GM12878 (cell line): ENCODE results near the gene CCDC70. TPM values are rescaled to one million over a fixed set of nuclear protein-coding genes. Genes with fewer than 3 reads are reported as not detected.

Experiments
- ATAC-seq: fragments of 200-7000 bp; cut with Tn5 transposase; 3 replicates; pipeline ENCODE4 v1.9.1; 2020; ENCODE audit warnings: mild to moderate bottlenecking, moderate library complexity
- Bru-seq: library from RNA; stranded (reverse); fragments of 400-500 nt; gene quantifications from one replicate; lab custom pipeline; 2021; lab: Mats Ljungman, UMichigan
- BruChase-seq, 2 experiments: library from RNA; stranded (reverse); fragments of 400-500 nt; gene quantifications; one replicate each; lab custom pipeline; 2021; lab: Mats Ljungman, UMichigan
- BruUV-seq: library from RNA; stranded (reverse); fragments of 400-500 nt; replicated peaks from 2 replicates; lab custom pipeline; 2021; lab: Mats Ljungman, UMichigan
- CTCF ChIA-PET: fragments of 300-600 bp; sonication (Branson Sonifier 250); formaldehyde crosslinking; extraction: SDS; loops from one replicate; lab custom pipeline; 2021; ENCODE audit warnings: inconsistent platforms; lab: Yijun Ruan, JAX
- POLR2A ChIA-PET: fragments of 350-600 bp; formaldehyde crosslinking; extraction: SDS; loops from one replicate; lab custom pipeline; 2021; ENCODE audit warnings: inconsistent platforms; lab: Charles Lee
- RAD21 ChIA-PET: fragments of 300-600 bp; sonication (Branson Sonifier 250); formaldehyde crosslinking; loops from one replicate; lab custom pipeline; 2023; ENCODE audit warnings: antibody characterized with exemption; ENCODE audit not compliant: unreplicated experiment; lab: Charles Lee
- SMC1A ChIA-PET: fragments of 300-600 bp; sonication (Branson Sonifier 250); formaldehyde crosslinking; loops from one replicate; lab custom pipeline; 2023; ENCODE audit not compliant: unreplicated experiment, uncharacterized antibody; lab: Charles Lee
- DNase-seq: peaks from one replicate; pipeline ENCODE4 v3.0.0-alpha.2; 2011; ENCODE audit warnings: low read depth, low spot score
- FAIRE-seq: peaks from 3 replicates; lab custom pipeline; 2011; peaks lifted over from hg19 to GRCh38; lab: Jason Lieb, UNC
- H2AFZ ChIP-seq: 2 replicates; pipeline ENCODE4 v1.6.0; 2011; ENCODE audit warnings: low read depth, low read length, control low read depth; ENCODE audit not compliant: control insufficient read depth
- H3K27ac ChIP-seq: 2 replicates; pipeline ENCODE4 v1.5.1; 2011; ENCODE audit warnings: control low read depth; ENCODE audit not compliant: control insufficient read depth, insufficient read depth
- H3K27me3 ChIP-seq, 2 experiments: replicated peaks in 1 of 2; 2 replicates each; pipeline versions ENCODE4 v1.6.0 to v1.6.1; 2011; ENCODE audit warnings: low read length in 1 of 2; ENCODE audit not compliant: control insufficient read depth in 2 of 2, insufficient read depth in 2 of 2
- H3K36me3 ChIP-seq, 2 experiments: 2 replicates each; pipeline ENCODE4 v1.5.1; 2011; ENCODE audit warnings: low read length in 1 of 2; ENCODE audit not compliant: control insufficient read depth in 2 of 2, insufficient read depth in 2 of 2
- H3K4me1 ChIP-seq: 2 replicates; pipeline ENCODE4 v1.6.1; 2011; ENCODE audit warnings: mild to moderate bottlenecking, low read length, moderate library complexity, mixed read lengths; ENCODE audit not compliant: control insufficient read depth, insufficient read depth
- H3K4me2 ChIP-seq: 2 replicates; pipeline ENCODE4 v1.6.0; 2011; ENCODE audit warnings: control low read depth; ENCODE audit not compliant: control insufficient read depth, insufficient read depth
- H3K4me3 ChIP-seq: fragments of 200-600 bp; sonication (generic); 2 replicates; pipeline ENCODE4 v1.5.1; 2016
- H3K79me2 ChIP-seq: 2 replicates; pipeline ENCODE4 v1.6.0; 2011; ENCODE audit warnings: low read length; ENCODE audit not compliant: control insufficient read depth, insufficient read depth
- H3K9ac ChIP-seq: 2 replicates; pipeline ENCODE4 v1.8.0; 2011; ENCODE audit warnings: low read length, control low read depth, mixed read lengths; ENCODE audit not compliant: control insufficient read depth, insufficient read depth
- H3K9me3 ChIP-seq: replicated peaks from 3 replicates; pipeline ENCODE4 v1.5.1; 2011; ENCODE audit warnings: mild to moderate bottlenecking, low read length; ENCODE audit not compliant: control insufficient read depth, insufficient read depth
- H4K20me1 ChIP-seq: 2 replicates; pipeline ENCODE4 v1.6.0; 2011; ENCODE audit not compliant: control insufficient read depth, insufficient read depth
- ASH2L ChIP-seq: fragments of 300-600, 200-600 bp; sonication (generic); IDR thresholded peaks from 2 replicates; pipeline ENCODE4 v1.6.1; 2017; ENCODE audit warnings: low read depth, mild to moderate bottlenecking, borderline replicate concordance
- BMI1 ChIP-seq: fragments of 450-650 bp; IDR thresholded peaks from 2 replicates; pipeline ENCODE4 v1.6.1; 2016; ENCODE audit warnings: mild to moderate bottlenecking, moderate library complexity, borderline replicate concordance
- CHD4 ChIP-seq: fragments of 200-600 bp; sonication (generic); IDR thresholded peaks from 2 replicates; pipeline ENCODE4 v1.6.1; 2016; ENCODE audit warnings: mild to moderate bottlenecking
- ETV6 ChIP-seq, 2 experiments: fragments of 450-650 bp in 1 of 2; IDR thresholded peaks in 1 of 2; conservative IDR thresholded peaks in 1 of 2; 2 replicates each; pipeline ENCODE4 v1.6.1; 2014; ENCODE audit warnings: antibody characterized with exemption in 1 of 2, borderline replicate concordance in 1 of 2, low read depth in 1 of 2, mild to moderate bottlenecking in 1 of 2, moderate library complexity in 1 of 2
- POLR2A ChIP-seq: IDR thresholded peaks from 2 replicates; pipeline ENCODE4 v1.6.1; 2011; ENCODE audit warnings: low read depth, mild to moderate bottlenecking, low read length
- SUZ12 ChIP-seq: fragments of 200-600 bp; sonication (generic); IDR thresholded peaks from one replicate; pipeline ENCODE4 v1.6.1; 2018; ENCODE audit warnings: antibody characterized with exemption, mild to moderate bottlenecking; ENCODE audit not compliant: unreplicated experiment
- WGBS: methylation state at CpG from one replicate; pipeline ENCODE4 v1.1.6; 2016; ENCODE audit warnings: low lambda C conversion rate; ENCODE audit not compliant: insufficient replicate concordance, insufficient coverage; ENCODE audit errors: missing lambda C conversion rate; 5-methylcytosine and 5-hydroxymethylcytosine counted together
- in situ Hi-C: fragments of 300-500 bp; cut with MboI; formaldehyde crosslinking; loops from 9 replicates; pipeline ENCODE4 v1.14.3; 2018; ENCODE audit warnings: mixed read lengths
- intact Hi-C: fragments of 100-400 bp; cut with micrococcal nuclease; formaldehyde crosslinking; loops from one replicate; pipeline ENCODE4 v1.14.2; 2022; ENCODE audit not compliant: unreplicated experiment
- long read RNA-seq, 2 experiments: library from polyadenylated mRNA; unstranded; transcript quantifications; one replicate each; pipeline ENCODE4 v2.0.0, GENCODE V29; 2019 to 2020
- polyA minus RNA-seq, 3 experiments: library from RNA; depleted of rRNA, polyadenylated mRNA; stranded (reverse); fragments of >200 nt; gene quantifications; 2 replicates each; pipeline ENCODE4 v1.2.3, GENCODE V29; 2011
- polyA plus RNA-seq, 11 experiments: library from polyadenylated mRNA; depleted of rRNA in 4 of 11; unstranded in 6 of 11; stranded (reverse) in 5 of 11; fragments of >200 nt; fragmentation: Nextera tagmentation in 4 of 11; fragmentation: Illumina TruSeq in 1 of 11; extraction: Ambion mirVana in 4 of 11; extraction: Trizol in 1 of 11; gene quantifications; 1 replicate in 1 of 11; 2 replicates in 10 of 11; pipeline versions ENCODE4 v1.2.1 to v1.2.3, GENCODE V29; 2011 to 2016; ENCODE audit warnings: inconsistent platforms in 2 of 11, missing spikeins in 2 of 11, low read depth in 1 of 11
- total RNA-seq, 4 experiments: library from RNA; depleted of rRNA in 3 of 4; stranded (reverse); fragments of >200 nt in 3 of 4; fragmentation: Illumina TruSeq in 1 of 4; extraction: Trizol in 1 of 4; gene quantifications; 2 replicates each; pipeline versions ENCODE4 v1.2.1 to v1.2.3, GENCODE V29; 2013 to 2021
- TF ChIP-seq, protein P1 (sequence below): IDR thresholded peaks from 2 replicates; pipeline ENCODE4 v1.6.1; 2012; ENCODE audit warnings: low read length, inconsistent platforms
- TF ChIP-seq, protein P2 (sequence below): IDR thresholded peaks from 2 replicates; pipeline ENCODE4 v1.6.1; 2011; ENCODE audit warnings: borderline replicate concordance, low read depth, mild to moderate bottlenecking, moderate library complexity, low read length; ENCODE audit not compliant: insufficient read depth, poor library complexity, severe bottlenecking

Gene CCDC70
- total RNA-seq (2013; cell fraction: nucleolus; rRNA removed): not detected in 2 replicates
- total RNA-seq (2014; rRNA removed) (not detected in 2 replicates), total RNA-seq (2014; rRNA removed; fragmentation: Illumina TruSeq; extraction: Trizol) (not detected in 2 replicates), total RNA-seq (2021) (not detected in 2 replicates), polyA plus RNA-seq (2011; rRNA removed) (not detected in 2 replicates), polyA plus RNA-seq (2014; fragmentation: Illumina TruSeq; extraction: Trizol) (not detected in 2 replicates), polyA plus RNA-seq (2014; fragmentation: Nextera tagmentation; extraction: Ambion mirVana) (not detected), polyA plus RNA-seq (2014; rRNA removed) (not detected in 2 replicates), polyA plus RNA-seq (2016; fragmentation: Nextera tagmentation; extraction: Ambion mirVana) (not detected), polyA minus RNA-seq (2011; rRNA and poly(A)+ RNA removed) (not detected in 2 replicates), Bru-seq, nascent RNA (not detected), BruChase-seq, experiment 1, labeled RNA remaining after a 6-hour chase (not detected), BruChase-seq, experiment 2, labeled RNA remaining after a 2-hour chase (percentile 19 among the genes with signal in this experiment)
- not detected for polyA plus RNA-seq (2011; ENCODE audit: low read depth)
- polyA plus RNA-seq (2011; cell fraction: cytosol; rRNA removed): not detected in 2 replicates
- polyA plus RNA-seq (2011; cell fraction: nucleus; rRNA removed): not detected in 2 replicates
- polyA plus RNA-seq (2012): not detected in 2 replicates
- not detected in 2 replicates for polyA minus RNA-seq (2011; cell fraction: cytosol; rRNA and poly(A)+ RNA removed)
- not detected in 2 replicates for polyA minus RNA-seq (2011; cell fraction: nucleus; rRNA and poly(A)+ RNA removed)
- long read RNA-seq, experiment 1: 0 reads
- long read RNA-seq, experiment 2: 0 reads

DNA sequence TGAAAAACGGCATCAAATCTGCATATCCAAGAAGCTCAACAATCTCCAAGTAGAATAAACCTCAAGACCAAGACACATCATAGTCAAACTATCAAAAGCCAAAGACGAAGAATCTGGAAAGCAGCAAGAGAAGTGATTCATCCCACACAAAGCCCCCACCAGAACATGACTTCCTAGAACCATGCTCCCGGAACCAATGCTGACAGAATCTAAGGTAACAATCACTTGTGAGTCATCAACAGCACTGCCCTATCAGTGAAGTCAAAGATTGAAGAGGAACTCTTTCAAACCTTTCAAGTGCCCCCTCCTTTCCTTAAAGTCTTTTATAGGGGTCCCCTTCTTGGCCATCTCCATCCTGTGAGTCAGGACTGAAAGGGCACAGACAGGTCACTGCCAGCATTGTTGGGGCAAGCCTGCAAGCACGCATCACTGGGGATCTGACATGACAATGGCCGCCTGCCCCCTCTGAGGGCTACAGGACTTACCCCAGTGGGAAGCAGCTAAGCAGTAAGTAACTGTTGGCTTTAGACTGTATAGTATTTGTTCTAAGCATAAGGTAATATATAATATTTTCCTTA, at the start of gene CCDC70:
TSS of gene CCDC70 (plus strand) at position 247 of the 578 bp plus-strand sequence. CDS start 3,443 bp downstream, outside the sequence.
- no peak for ATAC-seq

More for the DNA sequence above, at the start of gene CCDC70:
- FAIRE-seq (no peak), DNase-seq (no peak)
- Histone ChIP-seq H3K79me2 (no peaks in the 10 kb centered on the region), H3K9me3 (no peaks in the 10 kb centered on the region), H3K36me3 (no peaks in the 10 kb centered on the region), H3K27ac (no peak within 1 kb of the TSS), H3K9ac (no peak within 1 kb of the TSS), H2AFZ (no peak within 1 kb of the TSS), H4K20me1 (no peaks in the 10 kb centered on the region), H3K27me3 (no peaks in the 10 kb centered on the region; a peak in 1 of 4 replicates), H3K4me3 (no peak within 1 kb of the TSS), H3K4me2 (no peak within 1 kb of the TSS), H3K4me1 (no peaks in the 10 kb centered on the region)
- in situ Hi-C loops (no loop called here), intact Hi-C loops (no loop called here)
- ChIA-PET CTCF (interaction anchor here (1.1 to 2.4 kb wide), 4 partner anchors 11 to 47 kb away, joined by 3 to 8 read pairs (median 4); no protein-coding TSS in a partner anchor), SMC1A (interaction anchor here (0.7 to 1.1 kb wide), 3 partner anchors 13 to 52 kb away, joined by 3 read pairs; no protein-coding TSS in a partner anchor), POLR2A (no interaction called here), RAD21 (no interaction called here)
- TF ChIP-seq, protein P1, sequence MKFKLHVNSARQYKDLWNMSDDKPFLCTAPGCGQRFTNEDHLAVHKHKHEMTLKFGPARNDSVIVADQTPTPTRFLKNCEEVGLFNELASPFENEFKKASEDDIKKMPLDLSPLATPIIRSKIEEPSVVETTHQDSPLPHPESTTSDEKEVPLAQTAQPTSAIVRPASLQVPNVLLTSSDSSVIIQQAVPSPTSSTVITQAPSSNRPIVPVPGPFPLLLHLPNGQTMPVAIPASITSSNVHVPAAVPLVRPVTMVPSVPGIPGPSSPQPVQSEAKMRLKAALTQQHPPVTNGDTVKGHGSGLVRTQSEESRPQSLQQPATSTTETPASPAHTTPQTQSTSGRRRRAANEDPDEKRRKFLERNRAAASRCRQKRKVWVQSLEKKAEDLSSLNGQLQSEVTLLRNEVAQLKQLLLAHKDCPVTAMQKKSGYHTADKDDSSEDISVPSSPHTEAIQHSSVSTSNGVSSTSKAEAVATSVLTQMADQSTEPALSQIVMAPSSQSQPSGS: no peak
- TF ChIP-seq POLR2A (no peak), BMI1 (no peak), ETV6 (conservative IDR thresholded peaks at IDR 0.05 in 1 of 2, IDR thresholded peaks at IDR 0.05 in 1 of 2; ENCODE audit: borderline replicate concordance in 1 of 2, low read depth in 1 of 2) (no peak), SUZ12 (no peak), CHD4 (no peak), ASH2L (no peak)
- TF ChIP-seq, protein P2, sequence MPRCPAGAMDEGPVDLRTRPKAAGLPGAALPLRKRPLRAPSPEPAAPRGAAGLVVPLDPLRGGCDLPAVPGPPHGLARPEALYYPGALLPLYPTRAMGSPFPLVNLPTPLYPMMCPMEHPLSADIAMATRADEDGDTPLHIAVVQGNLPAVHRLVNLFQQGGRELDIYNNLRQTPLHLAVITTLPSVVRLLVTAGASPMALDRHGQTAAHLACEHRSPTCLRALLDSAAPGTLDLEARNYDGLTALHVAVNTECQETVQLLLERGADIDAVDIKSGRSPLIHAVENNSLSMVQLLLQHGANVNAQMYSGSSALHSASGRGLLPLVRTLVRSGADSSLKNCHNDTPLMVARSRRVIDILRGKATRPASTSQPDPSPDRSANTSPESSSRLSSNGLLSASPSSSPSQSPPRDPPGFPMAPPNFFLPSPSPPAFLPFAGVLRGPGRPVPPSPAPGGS: no peak
- BruUV-seq: no TSS peak
- 46% methylated on average over 5 of the region's 5 CpGs for WGBS
